GM12873 (cell line): ENCODE measurements around the gene ZCCHC4.

ENCODE experiments used
- TF ChIP-seq, protein P1 (sequence below): IDR thresholded peaks from 2 replicates; pipeline ENCODE4 v1.5.1; 2012; ENCODE audit warnings: low read depth, mild to moderate bottlenecking, moderate library complexity, low read length, control low read depth; ENCODE audit not compliant: insufficient read depth; ENCODE audit errors: missing control alignments

The ZCCHC4 gene

GRCh38 chr4:25347971-25348370 lies 35.4 kb downstream of the ZCCHC4 start:
- TF ChIP-seq, protein P1, sequence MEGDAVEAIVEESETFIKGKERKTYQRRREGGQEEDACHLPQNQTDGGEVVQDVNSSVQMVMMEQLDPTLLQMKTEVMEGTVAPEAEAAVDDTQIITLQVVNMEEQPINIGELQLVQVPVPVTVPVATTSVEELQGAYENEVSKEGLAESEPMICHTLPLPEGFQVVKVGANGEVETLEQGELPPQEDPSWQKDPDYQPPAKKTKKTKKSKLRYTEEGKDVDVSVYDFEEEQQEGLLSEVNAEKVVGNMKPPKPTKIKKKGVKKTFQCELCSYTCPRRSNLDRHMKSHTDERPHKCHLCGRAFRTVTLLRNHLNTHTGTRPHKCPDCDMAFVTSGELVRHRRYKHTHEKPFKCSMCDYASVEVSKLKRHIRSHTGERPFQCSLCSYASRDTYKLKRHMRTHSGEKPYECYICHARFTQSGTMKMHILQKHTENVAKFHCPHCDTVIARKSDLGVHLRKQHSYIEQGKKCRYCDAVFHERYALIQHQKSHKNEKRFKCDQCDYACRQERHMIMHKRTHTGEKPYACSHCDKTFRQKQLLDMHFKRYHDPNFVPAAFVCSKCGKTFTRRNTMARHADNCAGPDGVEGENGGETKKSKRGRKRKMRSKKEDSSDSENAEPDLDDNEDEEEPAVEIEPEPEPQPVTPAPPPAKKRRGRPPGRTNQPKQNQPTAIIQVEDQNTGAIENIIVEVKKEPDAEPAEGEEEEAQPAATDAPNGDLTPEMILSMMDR: no peak

GRCh38 chr4:25350561-25350960 lies 38.0 kb downstream of the ZCCHC4 start:
- TF ChIP-seq, protein P1: no peak

DNA sequence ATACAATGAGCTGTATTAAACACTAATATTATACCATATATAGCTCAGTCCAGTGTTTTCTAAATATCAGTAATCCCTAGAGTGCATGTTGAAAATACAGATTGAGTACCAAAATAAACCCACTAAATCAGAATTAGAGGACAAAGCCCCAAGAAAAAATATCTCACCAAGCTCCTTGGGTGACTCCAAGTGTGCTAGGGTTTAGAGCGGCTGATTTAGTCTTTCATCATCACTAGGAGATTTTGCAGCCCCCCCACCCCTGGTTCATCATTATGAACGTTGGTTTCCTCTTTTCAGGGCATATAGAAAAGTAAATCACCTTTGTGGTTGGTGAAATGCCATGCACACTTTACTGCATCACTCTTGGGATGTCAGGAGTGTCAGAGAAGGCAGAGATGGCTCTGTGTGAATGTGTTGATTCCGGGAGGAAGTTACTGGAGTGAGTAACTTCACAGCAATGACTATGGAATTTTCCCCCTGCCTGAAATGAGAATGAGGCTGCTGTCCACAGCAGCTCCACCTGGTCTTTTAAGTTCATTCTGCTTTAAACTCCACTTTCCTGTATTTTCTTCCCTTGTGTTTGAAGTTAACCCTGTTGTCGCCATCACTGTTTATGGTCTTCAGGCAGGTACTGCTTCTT lies 39.3 kb downstream of the ZCCHC4 start:
- TF ChIP-seq, protein P1: no peak

- TF ChIP-seq, protein P1: no peak
Measured at GRCh38 chr4:25356068-25356467, 43.5 kb downstream of the ZCCHC4 start.

DNA sequence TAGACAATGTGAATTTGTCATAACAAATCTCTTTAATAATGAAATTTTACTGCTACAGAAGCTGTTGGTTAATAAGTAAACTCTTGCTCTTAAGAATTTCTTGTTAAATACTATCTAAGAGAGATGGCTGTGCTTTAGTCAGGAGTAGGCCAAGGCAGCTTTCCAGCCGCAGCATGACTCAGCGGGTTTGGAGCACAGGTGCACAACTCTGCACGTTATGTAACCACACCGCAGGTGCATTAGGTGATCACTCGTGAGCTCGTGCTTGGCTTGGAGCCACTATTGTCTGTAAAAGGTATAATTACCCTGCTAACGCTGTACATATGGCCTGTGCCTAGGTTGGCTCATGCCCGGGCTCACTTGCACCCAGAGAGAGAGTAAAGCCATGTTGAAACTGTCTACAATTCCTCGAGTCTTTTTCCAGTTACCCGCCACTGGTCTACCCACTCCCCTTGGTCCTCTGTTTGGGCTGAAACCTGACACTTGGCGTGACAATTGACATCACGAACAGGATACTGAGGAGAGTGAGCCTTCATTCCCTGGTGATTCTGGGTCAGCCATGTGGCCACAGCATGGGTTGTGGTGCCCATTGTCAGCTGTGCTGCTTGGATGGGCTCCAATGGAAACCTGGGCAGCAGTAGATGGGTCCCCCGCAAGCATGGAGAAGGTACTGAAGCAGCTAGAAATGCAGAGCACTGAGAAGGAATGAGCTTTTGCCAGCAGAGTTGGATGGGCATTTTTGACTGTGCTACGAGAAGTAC lies 46.1 kb downstream of the ZCCHC4 start:
- TF ChIP-seq, protein P1: no peak

- TF ChIP-seq, protein P1: no peak
Measured at GRCh38 chr4:25361253-25361652, 48.7 kb downstream of the ZCCHC4 start.

DNA sequence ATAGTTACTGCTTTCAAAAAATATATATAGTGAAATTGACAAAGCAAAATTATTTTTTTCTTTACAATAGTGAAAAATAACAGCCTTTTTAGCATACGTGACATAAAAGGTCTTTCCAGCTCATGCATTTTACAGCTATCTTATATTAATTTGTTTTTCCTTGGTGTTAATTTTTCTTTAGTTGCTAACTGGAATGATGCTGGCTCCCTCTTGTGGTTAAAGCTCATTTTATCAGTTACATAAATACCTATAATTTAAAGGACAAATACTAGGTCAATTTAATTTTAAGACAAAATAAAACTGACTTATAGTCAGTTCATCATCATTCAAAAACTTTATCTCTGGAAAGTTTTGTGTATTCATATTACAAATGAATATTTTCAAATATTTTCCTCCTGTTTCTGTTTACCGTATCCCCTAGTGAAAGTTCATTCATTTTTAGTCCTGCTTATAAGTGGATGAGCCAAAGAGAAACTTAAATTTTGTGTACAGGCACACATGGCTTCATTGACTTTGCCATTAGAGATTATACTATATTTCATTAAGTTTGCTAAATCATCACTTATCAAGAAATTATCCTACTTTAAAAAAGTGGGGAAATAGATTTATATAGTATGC lies 54.5 kb downstream of the ZCCHC4 start:
- TF ChIP-seq, protein P1: peak; percentile 46
